ENCODE data around the gene ARFIP1.
"Not testable (repeated sequence)": the region's sequence is repeated elsewhere in the genome, so short reads cannot be mapped to it uniquely, and the experiment has no call there.

ARFIP1 gene

DNA sequence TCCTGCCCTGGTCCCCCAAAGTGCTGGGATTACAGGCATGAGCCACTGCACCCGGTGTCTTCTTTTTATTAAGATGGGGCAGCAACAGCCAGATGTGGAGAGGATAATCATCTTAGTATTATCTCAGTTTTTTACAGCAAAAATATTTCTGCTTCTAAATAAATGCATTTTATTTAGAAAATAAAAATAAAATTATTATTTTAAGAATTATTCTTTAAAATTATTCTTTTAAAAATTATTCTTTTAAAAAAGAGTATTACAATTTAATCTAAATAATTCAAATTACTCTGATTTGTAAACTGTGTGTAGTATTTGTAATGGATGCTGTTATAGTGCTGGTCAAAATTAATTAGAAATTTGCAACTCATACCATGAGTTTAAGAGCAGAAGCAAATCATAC lies 67.6 kb downstream of the ARFIP1 start:
- DNase-seq (ENCODE audit: low spot score), result no peak

DNA sequence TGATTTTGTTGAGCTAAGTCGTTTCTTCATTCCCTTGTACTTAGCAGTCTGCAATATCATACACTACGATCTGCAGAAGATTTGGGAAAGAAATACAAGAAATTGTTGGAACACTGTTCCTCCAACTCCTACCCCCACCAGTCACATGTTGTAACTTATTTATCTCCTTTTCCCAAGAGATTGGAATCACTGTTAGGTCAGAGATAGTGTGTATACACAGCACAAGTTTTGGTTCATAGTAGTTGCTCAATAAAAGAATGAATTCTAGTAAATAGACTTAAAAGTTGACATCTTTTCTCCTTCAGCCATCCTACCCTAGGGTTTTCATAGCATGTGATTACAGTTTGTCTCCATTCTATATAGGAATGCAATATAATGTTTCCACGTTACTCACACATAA lies 68.8 kb downstream of the ARFIP1 start:
- no peak for DNase-seq (ENCODE audit: low spot score)

DNA sequence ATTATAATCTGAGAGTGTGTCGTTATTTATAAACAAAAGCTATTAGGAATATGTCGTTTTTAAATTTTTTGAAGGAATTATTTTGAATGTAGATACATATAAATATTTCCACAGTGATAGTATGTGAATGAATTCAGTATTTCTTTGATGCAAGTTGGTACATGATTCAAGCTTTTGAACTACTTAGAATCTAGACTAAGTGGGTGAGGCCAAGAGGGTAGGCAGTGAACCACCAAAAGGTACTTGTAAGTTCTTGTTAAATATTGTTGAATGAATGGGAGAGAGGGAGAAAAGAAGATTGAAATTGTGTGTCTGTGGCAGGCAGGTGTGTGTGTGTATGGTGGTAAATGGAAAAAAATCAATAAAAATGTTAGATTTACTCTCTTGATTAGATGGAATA lies 69.6 kb downstream of the ARFIP1 start:
- DNase-seq (ENCODE audit: low spot score), result no peak

DNA sequence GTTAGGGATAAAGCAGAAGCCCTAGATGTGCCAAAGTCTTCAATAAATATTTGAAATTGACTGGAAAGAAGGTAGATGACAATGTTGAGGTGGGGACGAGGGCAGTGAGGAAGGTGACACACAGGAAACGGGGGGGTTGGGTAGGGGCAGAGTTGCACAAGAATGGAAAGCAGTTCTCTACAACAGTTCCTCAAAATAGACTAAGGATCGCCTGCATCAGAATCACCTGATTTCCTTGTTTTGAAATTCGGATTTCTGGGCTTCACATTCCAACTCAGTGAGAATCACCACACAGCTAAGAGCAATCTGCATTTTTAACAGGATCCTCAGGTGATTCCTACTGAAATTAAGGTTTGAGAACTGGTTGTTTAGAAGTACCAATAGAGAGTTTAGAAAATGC lies 70.6 kb downstream of the ARFIP1 start:
- DNase-seq (ENCODE audit: low spot score), result peak; percentile 5

DNA sequence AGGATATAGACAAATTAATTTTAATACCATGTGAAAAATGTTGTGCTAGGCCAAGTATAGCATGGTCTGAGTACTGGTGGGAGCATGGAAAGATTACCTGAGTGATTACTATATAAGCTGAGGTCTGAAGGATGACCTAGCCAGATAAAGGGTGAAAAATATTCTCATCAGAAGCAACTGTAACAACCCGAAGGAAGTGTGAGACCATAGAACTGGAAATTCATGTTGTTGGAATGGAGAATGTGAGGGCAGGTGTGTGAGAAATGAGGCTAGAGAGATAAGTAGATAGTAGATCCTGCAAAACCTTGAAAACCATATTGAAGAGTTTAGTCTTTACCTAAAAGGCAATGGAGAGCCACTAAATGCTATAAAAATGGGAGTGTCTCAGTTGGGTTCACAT lies 71.5 kb downstream of the ARFIP1 start:
- DNase-seq (ENCODE audit: low spot score), result no peak

DNA sequence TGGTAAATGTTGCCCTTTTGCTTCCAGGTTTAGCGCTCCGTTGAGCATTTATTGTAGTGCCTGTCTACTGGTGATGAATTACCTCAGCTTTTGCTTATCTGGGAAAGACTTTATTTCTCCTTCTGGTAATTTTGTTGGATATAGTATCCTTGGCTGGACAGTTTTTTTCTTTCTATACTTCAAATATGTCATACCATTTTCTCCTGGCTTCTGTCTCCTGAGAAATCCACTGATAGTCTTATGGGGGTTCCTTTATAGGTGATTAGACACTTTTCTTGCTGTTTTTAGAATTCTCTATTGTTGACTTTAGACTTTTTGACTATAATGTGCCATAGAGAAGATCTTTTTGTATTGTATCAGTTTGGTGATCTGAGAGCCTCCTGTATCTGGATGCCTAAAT lies 73.5 kb downstream of the ARFIP1 start:
- no peak for DNase-seq (ENCODE audit: low spot score)

DNA sequence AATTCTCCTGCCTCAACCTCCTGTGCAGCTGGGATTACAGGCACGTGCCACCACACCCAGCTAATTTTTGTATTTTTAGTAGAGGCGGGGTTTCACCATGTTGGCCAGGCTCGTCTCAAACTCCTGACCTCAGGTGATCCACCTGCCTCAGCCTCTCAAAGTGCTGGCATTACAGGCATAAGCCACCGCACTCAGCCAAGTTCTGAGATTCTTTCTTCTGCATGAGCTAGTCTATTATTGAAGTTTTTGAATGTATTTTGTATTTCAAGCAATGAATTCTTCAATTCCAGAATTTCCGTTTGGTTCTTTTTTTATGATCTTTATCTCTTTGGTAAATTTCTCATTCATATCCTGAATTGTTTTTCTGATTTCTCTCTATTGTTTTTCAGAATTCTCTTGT lies 74.3 kb downstream of the ARFIP1 start:
- DNase-seq (ENCODE audit: low spot score), result not testable (repeated sequence)

DNA sequence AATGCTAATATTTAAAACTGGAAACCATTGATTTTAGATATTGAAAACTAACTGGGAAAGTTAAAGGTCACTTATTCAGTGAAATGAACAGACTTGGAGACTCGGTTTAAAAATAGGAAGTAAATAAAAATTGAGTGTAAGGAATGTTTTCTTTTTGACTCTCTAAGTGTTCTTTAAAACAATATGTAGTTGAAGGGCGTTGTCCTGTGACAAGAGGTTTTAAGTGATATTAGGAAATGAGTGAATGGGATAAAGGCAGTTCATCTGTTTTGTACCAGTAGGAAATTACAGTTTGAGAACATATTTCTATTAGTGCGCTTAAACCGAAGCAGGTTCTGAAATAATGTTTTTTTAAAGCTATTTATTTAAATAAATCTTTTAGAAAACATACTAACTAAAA lies 77.2 kb downstream of the ARFIP1 start:
- no peak for DNase-seq (ENCODE audit: low spot score)

DNA sequence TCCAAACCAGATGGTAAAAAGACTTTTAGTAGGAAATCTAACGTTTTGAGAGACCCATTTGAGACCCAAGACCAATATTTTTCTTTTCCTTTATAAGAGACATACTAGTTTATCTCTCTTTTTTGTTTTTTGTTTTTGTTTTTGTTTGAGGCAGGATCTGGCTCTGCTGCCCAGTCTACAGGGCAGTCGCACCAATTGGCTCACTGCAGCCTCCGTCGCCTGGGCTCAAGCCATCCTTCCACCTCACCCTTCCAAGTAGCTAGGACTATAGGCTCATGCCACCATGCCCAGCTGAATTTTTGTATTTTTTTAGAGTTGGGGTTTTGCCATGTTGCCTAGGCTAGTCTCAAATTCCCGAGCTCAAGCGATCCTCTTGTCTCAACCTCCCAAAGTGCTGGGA lies 79.2 kb downstream of the ARFIP1 start:
- DNase-seq (ENCODE audit: low spot score), result no peak

DNA sequence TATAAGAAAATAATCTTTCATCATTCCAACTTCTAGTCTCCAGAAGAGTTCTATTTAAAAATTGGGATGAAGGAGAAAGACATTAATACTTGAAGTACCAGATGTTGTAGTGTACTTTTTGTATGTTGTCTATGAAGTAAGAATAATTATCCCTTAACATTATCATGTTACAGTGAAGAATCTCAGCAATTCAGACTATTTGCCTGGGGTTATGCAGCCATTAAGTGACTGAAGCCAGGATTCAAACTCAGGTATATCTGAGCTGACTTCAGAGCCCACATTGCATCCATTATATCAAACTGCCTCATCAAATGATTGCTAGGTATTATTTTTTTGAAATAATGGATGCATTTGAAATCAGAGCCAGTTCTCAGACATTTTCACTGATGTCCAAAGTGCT lies 80.3 kb downstream of the ARFIP1 start:
- no peak for DNase-seq (ENCODE audit: low spot score)

DNA sequence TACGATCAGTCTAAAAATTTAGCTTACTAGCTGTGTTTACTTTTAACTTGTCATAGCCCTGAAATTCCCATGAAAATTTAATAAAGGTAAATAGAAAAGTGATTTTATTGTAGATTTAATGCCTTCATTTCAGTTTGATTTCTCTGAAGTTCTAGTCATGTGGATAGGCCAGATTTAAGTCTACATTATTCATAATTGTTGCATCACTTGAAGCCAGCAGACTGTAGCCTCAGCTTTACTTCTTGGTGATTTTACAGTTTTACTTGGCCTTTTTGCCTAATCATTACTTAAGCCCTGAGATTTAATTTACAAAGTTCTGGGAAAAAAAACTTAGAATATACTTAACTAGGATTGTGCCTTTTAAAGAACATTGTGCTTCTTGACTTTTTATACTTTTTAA lies 82.9 kb downstream of the ARFIP1 start:
- no peak for DNase-seq (ENCODE audit: low spot score)

DNA sequence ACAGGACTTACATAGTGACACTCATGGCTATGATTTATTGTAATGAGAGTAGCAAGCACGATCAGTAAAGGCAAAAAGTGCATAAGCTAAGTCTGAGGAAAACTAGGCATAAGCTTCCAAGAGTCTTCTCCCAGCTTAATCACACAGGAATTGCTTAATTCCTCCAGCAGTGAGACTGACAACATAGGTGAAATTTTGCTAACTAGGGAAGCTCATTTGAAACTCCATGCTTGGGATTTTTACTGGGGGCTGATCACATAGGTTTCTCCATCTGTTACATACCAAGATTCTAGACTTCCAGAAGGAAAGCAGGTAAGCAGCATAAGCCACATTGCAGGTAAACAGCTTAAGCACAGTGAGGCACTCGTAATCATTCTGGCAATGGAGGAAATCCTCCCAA lies 84.6 kb downstream of the ARFIP1 start:
- DNase-seq (ENCODE audit: low spot score), result no peak

DNA sequence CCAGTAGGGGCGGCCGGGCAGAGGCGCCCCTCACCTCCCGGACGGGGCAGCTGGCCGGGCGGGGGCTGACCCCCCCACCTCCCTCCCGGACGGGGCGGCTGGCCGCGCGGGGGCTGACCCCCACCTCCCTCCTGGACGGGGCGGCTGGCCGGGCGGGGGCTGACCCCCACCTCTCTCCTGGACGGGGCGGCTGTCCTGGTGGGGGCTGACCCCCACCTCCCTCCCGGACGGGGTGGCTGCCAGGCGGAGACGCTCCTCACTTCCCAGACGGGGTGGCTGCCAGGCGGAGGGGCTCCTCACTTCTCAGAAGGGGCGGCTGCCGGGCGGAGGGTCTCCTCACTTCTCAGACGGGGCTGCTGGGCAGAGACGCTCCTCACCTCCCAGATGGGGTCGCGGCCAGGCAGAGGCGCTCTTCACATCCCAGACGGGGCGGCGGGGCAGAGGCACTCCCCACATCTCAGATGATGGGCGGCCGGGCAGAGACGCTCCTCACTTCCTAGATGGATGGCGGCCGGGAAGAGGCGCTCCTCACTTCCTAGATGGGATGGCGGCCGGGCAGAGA lies 86.8 kb downstream of the ARFIP1 start:
- not testable (repeated sequence) for DNase-seq (ENCODE audit: low spot score)

DNA sequence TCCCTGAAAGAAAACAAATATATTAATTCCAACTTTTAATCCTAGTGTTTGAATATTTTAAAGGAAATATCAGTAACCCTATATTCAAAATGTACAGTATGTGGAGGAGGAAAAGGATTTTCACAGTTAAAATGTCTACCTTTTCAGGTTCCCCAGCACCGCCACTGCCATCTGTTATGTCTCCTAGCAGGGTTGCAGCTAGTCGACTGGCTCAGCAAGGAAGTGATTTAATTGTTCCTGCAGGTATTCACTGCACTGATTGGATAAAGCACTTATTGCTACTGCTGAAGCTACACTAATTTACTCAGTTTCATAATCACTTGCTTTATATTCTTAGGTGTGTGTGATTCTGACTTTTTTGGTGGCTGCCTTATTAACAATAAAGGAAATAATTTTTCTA lies 90.9 kb downstream of the ARFIP1 start:
- no peak for DNase-seq (ENCODE audit: low spot score)

DNA sequence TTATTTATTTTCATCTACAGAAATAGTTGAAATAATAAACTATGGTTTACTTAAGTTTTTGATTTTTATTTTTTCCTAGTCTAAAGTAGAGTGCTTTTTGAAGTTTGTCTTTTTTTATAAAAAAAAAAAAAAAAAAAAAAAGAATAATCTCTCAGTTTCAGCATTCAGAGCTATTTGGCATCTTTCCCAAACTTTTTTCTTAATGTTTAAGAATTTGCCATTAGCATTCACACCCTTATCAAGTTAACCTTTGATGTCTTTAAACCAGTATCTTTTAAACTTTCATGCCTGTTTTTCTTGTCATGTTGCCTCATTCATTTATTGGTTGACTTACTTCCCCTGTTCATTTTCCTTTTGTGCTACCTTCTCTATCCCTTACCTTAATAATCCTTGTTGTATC lies 95.5 kb downstream of the ARFIP1 start:
- no peak for DNase-seq (ENCODE audit: low spot score)

DNA sequence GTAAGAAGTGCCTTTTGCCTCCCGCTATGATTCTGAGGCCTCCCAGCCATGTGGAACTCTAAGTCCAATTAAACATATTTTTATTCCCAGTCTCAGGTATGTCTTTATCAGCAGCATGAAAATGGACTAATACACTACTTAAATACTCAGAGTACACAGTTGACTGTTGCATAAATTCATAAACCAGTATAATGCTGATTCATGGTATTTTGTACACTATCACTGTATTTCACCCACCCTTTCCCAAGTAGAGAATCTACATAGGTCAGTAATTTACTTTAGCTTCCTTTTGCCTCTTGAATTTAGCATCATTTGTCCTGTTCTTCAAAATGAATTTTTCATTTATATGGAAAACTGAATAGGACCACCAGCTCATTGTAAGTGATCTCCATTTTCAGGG lies 98.1 kb downstream of the ARFIP1 start:
- no peak for DNase-seq (ENCODE audit: low spot score)

DNA sequence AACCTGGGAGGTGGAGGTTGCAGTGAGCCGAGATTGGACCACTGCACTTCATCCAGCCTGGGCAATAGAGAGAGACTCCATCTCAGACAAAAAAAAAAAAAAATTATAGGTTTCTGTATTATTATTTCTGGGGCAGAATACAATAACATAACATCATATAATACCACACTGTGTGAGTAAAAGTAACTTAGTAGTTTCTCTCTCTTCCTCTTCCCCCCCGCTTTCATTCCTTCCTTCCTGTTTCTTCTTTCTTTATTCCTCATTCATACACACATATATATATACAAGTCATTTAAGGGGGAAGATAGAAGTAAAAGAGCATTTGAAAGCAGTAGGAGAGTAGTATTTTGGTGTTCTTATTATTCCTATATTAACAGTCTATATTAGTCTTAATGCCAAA lies 100.5 kb downstream of the ARFIP1 start:
- no peak for DNase-seq (ENCODE audit: low spot score)

DNA sequence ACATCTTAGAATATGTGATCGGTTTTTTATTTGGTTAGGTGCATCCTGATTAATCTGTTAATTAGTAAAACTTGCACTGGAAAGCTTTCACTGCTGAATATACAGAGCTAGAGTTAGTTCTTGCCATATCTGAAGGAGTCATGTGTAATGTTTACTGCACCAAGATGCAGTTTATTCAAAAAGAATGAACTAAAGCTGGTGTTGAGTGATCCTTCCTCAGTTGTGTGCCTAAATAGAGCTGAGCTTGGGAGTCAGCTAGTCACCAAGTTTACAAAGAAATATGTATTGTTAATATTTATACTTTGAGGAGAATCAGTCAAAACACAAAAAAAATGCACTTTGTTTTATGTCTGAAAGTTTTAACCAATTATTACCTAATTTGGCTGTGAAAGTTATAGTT lies 102.2 kb downstream of the ARFIP1 start:
- DNase-seq (ENCODE audit: low spot score), result no peak

DNA sequence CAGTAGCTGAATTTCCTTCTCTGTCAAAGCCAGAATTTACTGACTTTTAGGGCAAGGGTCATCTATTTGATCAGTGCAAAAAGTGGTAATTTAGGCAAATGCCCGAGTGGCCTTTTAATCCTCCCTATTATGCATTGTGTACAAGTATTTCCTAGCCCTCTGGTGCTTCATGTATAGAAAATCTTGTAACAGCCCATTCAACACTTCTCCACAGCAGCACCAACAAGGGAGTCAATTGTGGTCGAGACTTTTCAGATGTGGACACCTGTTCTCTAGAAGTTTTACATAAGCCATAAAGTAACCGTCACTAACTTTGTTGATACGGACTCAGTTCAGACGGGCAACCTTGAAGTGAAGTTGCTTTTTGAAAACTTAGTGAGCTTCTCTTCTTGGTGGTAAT lies 105.4 kb downstream of the ARFIP1 start:
- DNase-seq (ENCODE audit: low spot score), result no peak

DNA sequence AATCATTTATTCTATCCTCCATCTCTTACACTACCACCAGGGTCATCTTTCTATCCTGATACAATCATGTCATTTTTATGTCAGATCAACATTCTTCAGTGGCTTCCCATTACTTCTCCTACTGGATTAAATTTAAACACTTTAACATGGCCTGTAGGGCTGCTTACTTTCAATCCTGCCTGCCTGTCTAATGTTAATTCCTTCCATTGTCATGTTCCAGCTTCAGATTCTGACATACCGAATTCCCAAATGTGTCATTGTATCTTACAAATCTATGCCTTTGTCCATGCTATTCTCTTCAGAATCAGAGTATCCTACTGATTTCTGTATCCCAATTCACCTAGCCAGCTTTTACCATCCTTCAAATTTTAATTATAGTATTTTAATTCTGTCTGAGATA lies 106.4 kb downstream of the ARFIP1 start:
- no peak for DNase-seq (ENCODE audit: low spot score)

DNA sequence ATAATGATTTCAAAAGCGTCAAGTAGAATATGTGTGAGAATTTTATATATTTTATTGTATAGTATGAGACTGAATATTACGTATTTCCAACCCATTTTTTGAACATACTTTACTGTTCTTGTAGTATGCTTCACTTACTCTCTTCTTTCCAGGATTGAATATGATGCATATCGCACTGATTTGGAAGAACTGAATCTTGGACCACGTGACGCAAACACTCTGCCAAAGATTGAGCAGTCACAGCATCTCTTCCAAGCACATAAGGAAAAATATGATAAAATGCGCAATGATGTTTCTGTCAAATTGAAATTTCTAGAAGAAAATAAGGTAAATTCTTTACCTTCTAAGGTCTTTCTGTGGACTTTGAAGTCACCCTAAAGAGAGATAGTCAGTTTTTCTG lies 108.2 kb downstream of the ARFIP1 start:
- no peak for DNase-seq (ENCODE audit: low spot score)

DNA sequence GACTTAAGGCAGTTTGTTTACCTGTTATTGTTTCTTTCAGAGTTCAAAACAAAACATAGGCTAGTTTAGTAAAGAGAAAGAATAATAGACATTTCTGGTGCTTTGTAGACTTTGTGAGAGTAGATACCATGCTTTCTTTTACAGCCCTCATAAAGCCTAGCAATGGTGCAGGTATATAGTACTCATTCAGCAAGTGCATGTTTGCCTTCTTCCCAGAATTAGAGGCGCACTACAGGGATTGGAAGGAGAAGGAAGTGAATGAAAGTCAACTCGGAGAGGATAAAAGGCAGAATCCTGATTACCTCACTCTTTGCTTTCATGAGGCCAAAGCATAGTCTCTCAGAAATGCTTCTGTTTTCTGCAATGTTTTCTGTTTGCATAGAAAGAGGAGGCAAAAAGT lies 113.2 kb downstream of the ARFIP1 start:
- DNase-seq (ENCODE audit: low spot score), result no peak

DNA sequence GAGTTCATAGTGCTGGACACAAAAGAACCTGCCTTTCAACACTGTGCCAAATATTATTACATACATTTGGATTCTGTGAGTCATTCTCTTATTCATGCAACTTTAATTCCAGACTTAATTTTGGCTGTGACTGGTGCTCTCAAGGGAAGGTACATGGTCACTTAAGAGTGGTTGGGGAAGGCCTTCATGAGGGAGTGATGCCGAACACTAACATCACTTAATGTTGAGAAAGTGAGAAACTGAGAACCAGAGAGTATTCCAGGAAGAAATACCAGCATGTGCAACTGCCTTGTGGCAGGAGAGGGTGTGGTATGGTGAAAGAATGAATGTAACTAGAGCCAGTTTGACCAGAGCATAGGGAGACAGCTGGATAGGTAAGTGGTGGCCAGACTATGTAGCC lies 114.9 kb downstream of the ARFIP1 start:
- no peak for DNase-seq (ENCODE audit: low spot score)

DNA sequence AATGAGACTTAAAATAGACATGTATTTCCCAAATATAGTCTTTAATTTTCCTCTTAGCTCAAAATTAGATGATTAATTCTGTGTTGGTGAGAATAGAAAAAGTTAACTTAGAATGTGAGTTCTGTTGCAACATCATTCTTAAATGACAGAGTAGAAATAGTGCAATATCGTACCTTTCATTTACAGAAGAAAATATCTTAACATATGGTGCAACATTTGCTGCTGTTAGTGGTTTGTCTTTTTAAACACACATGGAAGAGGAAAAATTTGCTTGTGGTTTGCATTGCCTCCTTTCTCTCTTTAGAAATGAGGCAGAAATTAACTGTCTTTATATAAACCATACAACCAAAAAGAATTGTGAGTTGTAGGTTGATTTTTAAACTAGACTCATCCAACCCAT lies 117.1 kb downstream of the ARFIP1 start:
- DNase-seq (ENCODE audit: low spot score), result no peak

DNA sequence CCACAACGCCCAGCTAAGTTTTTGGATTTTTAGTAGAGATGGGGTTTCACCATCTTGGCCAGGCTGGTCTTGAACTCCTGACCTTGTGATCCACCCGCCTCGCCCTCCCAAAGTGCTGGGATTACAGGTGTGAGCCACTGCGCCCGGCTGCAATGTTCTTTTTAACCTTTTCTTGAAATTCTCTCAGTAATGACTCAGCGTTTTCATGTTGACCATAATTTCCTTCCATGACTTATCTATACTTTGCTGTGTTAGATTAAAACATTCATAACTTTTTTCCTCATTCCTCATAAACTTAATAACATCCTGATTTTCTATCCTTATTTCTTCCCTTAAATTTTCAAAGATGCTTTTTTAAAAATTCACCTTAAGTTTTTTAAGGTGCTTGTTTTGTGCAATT lies 118.4 kb downstream of the ARFIP1 start:
- not testable (repeated sequence) for DNase-seq (ENCODE audit: low spot score)
